GM12872 (cell line): ENCODE measurements around the gene KRT40.

Source experiments
- TF ChIP-seq, protein P1 (sequence below): IDR thresholded peaks from 3 replicates; pipeline ENCODE4 v1.5.1; 2011; ENCODE audit warnings: low read depth, mild to moderate bottlenecking, low read length, moderate library complexity; ENCODE audit not compliant: insufficient read depth

The KRT40 gene

GRCh38 chr17:40984226-40984625 is at the start of gene KRT40:
Gene KRT40 (minus strand): TSS chr17:40984326. CDS start chr17:40984273, 53 bp downstream.
- TF ChIP-seq, protein P1, sequence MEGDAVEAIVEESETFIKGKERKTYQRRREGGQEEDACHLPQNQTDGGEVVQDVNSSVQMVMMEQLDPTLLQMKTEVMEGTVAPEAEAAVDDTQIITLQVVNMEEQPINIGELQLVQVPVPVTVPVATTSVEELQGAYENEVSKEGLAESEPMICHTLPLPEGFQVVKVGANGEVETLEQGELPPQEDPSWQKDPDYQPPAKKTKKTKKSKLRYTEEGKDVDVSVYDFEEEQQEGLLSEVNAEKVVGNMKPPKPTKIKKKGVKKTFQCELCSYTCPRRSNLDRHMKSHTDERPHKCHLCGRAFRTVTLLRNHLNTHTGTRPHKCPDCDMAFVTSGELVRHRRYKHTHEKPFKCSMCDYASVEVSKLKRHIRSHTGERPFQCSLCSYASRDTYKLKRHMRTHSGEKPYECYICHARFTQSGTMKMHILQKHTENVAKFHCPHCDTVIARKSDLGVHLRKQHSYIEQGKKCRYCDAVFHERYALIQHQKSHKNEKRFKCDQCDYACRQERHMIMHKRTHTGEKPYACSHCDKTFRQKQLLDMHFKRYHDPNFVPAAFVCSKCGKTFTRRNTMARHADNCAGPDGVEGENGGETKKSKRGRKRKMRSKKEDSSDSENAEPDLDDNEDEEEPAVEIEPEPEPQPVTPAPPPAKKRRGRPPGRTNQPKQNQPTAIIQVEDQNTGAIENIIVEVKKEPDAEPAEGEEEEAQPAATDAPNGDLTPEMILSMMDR: no peak

DNA sequence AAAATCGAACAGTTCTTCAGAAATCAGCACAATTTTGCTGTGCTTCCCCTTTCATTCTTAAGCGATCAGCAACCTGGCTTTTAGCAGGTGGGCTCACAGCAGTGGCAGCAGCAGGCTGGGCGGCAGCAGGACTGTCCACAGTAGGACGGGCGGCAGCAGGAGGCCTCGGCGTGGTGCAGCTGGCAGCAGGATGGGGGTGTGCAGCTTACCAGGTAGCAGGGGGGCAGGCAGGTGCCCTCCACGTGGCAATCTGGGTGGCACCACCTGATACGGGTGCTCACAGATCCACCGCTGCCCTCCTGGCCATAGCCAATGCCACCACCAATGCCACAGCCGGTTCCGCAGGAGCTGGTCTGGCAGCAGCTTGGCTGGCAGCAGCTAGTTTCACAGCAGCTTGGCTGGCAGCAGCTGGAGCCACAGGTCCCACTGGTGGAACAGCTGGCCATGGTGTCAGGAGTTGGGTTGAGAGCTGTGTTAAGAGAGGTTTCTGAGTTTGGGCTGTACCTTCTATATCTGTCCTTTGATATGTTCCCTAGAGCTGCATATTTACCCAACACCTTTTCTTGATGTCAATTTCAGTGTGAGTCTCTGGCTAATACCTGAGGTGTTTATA is 45.6 kb upstream of the KRT40 start, which contains the start of gene KRTAP1-4:
Gene KRTAP1-4 (minus strand): TSS at position 563 of the 613 bp plus-strand sequence. CDS start 117 bp downstream, at position 446.
- TF ChIP-seq, protein P1: no peak

DNA sequence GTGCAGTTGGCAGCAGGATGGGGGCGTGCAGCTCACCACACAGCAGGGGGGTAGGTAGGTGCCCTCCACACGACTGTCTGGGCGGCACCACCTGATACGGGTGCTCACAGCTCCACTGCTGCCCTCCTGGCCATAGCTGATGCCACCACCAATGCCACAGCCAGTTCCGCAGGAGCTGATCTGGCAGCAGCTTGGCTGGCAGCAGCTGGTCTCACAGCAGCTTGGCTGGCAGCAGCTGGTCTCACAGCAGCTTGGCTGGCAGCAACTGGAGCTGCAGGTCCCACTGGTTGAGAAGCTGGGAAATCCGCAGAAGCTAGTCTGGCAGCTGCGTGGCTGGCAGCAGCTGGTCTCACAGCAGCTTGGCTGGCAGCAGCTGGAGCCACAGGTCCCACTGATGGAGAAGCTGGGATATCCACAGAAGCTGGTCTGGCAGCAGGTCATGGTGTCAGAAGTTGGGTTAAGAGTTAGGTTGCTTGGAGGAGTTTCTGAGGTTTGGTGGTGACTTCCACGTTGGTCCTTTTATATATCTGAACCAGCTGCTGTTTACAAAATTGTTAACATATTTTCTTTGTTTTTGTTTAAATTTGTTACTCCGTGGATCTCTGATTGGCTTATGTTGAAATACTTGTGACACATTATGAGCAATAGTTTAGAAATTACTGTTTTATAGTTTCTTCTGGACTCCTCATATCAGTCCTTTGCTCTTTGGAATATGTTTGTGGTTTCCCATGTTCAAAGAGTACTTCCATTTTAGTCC is 42.8 kb upstream of the KRT40 start, which contains the start of gene KRTAP1-5:
Gene KRTAP1-5 (minus strand): TSS at position 494 of the 757 bp plus-strand sequence. CDS start 53 bp downstream, at position 441.
- TF ChIP-seq, protein P1: no peak

DNA sequence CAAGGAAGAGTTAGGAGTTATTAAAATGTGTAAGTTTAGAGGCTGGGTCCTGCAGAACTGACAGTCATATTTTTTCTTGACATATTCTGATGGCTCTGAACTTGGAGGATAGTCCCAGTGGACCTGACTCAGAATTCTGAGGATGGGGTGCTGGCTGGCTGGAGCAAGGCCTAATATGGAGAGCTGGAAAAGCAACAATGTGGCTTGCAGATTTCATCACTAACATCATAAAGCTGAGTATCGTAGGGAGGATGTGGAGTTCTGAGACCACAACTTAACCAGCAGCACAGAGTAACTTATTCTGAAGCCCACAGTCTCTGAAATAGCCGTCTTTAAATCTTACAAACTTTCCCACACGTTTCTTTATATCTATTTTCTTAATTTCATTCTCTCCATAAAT is 40.6 kb upstream of the KRT40 start:
- TF ChIP-seq, protein P1: no peak

GRCh38 chr17:41020336-41020735 is 36.2 kb upstream of the KRT40 start:
- TF ChIP-seq, protein P1: no peak

DNA sequence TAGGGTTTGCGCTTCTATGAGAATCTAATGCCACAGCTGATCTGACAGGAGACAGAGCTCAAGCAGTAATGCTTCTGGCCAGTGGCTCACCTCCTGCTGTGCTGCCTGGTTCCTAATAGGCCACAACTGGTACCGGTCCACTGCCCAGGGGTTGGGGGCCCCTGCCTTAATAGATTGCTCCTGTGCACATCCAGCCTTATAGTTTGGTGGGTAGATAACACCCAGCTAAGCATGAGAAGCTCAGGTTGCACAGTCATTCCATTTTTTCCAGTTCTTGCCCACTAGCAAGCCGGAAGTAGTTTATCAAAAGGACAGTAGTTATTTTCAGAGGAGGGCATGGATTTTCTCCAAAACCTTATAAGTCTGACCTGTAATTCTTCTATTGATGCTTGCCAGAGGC is 35.3 kb upstream of the KRT40 start:
- TF ChIP-seq, protein P1: no peak

GRCh38 chr17:41018541-41018940 is 34.4 kb upstream of the KRT40 start:
- TF ChIP-seq, protein P1: no peak
